Measurements from ENCODE around the gene BRSK1. TPM values are rescaled to one million over a fixed set of nuclear protein-coding genes. Genes with fewer than 3 reads are reported as not detected.
A peak's percentile ranks its signal among the peaks of the same experiment; 100 is the strongest.

Gene BRSK1
- polyA plus RNA-seq, 2 of the 4 experiments (the other 2 are of a cell fraction), result 5.4 to 6.6 TPM

- CTCF ChIA-PET, result interaction anchor here (1.1 to 10.1 kb wide), 13 partner anchors 13 to 201 kb away, joined by 3 to 306 read pairs (median 32); partner anchors contain the start of genes GARIN5B, HSPBP1, KMT5C and TMEM150B
- no peak overlapping the region for H3K4me2 ChIP-seq
- H3K4me3 ChIP-seq, result no peak overlapping the region
- no peak for FAIRE-seq
- TF ChIP-seq RFX5 (IDR thresholded peaks at IDR 0.05) (no peak), HEYL (CRISPR knock-in tag; IDR thresholded peaks at IDR 0.05) (no peak), RCOR1 (IDR thresholded peaks at IDR 0.05; ENCODE audit: low read depth, low read length) (no peak), CTCF (IDR thresholded peaks at IDR 0.05) (no peak), PHF8 (IDR thresholded peaks at IDR 0.05; ENCODE audit: borderline replicate concordance, low read depth) (no peak), ZSCAN20 (CRISPR knock-in tag; IDR thresholded peaks at IDR 0.05) (no peak), TFCP2L1 (CRISPR knock-in tag; IDR thresholded peaks at IDR 0.05) (no peak), KDM5A (IDR thresholded peaks at IDR 0.05) (no peak), SREBF2 (IDR thresholded peaks at IDR 0.05) (no peak), NR3C1 (IDR thresholded peaks at IDR 0.05) (no peak), HOXB5 (CRISPR knock-in tag; IDR thresholded peaks at IDR 0.05) (no peak), BCL3 (IDR thresholded peaks at IDR 0.05) (no peak), ATOH8 (CRISPR knock-in tag; IDR thresholded peaks at IDR 0.05; ENCODE audit: low read depth) (no peak)
- POLR2A ChIA-PET, result no interaction called here
- peaks cover 6% of the 10 kb centered on the region; the same call in 2 of the 3 replicates for H3K4me1 ChIP-seq
- H3K9me3 ChIP-seq, result no peaks in the 10 kb centered on the region
- no peak for ATAC-seq
- no peak overlapping the region for H3K27ac ChIP-seq
- 87% methylated on average over 11 of the region's 11 CpGs for WGBS (ENCODE audit: missing lambda C conversion rate)
- DNase-seq (ENCODE audit: low read depth in 1 of 2, low spot score in 1 of 2), result no peak
Observed at GRCh38 chr19:55303477-55303876, 19.7 kb downstream of the BRSK1 start.

- Histone ChIP-seq H3K4me2 (no peak overlapping the region), H3K4me3 (no peak overlapping the region), H3K27ac (no peak overlapping the region), H3K4me1 (peaks cover 6% of the 10 kb centered on the region; the same call in 2 of the 3 replicates), H3K9me3 (no peaks in the 10 kb centered on the region)
- FAIRE-seq (no peak), DNase-seq (ENCODE audit: low read depth in 1 of 2, low spot score in 1 of 2) (peak; percentile 66 to 85), ATAC-seq (peak; percentile 58 to 80; a peak in 5 of 6 replicates)
- ChIA-PET POLR2A (interaction anchor here (1.0 kb wide), 1 partner anchor 35 kb away, joined by 3 read pairs; no protein-coding TSS in a partner anchor), CTCF (interaction anchor here (0.8 to 10.1 kb wide), 8 partner anchors 12 to 179 kb away, joined by 3 to 306 read pairs (median 12); partner anchors contain the start of genes GARIN5B, KMT5C, TMEM150B and TMEM238)
- WGBS (ENCODE audit: missing lambda C conversion rate), result 86% methylated on average over 22 of the region's 39 CpGs
- TF ChIP-seq ATOH8 (CRISPR knock-in tag; IDR thresholded peaks at IDR 0.05; ENCODE audit: low read depth) (no peak), MAFK (IDR thresholded peaks at IDR 0.05; ENCODE audit: partially characterized antibody) (no peak), POLR2AphosphoS2 (conservative IDR thresholded peaks at IDR 0.05; ENCODE audit: low read length) (no peak)
Observed at GRCh38 chr19:55304279-55304978, 20.6 kb downstream of the BRSK1 start.

GRCh38 chr19:55304980-55305379 is 21.2 kb downstream of the BRSK1 start:
- no peak overlapping the region for H3K27ac ChIP-seq
- DNase-seq (ENCODE audit: low read depth in 1 of 2, low spot score in 1 of 2), result no peak
- peaks cover 6% of the 10 kb centered on the region; the same call in 2 of the 3 replicates for H3K4me1 ChIP-seq
- no peaks in the 10 kb centered on the region for H3K9me3 ChIP-seq
- ChIA-PET POLR2A (interaction anchor here (1.0 kb wide), 1 partner anchor 34 kb away, joined by 3 read pairs; no protein-coding TSS in a partner anchor), CTCF (interaction anchor here (0.8 to 10.1 kb wide), 6 partner anchors 13 to 178 kb away, joined by 3 to 306 read pairs (median 10); partner anchors contain the start of genes KMT5C, TMEM150B and TMEM238)
- TF ChIP-seq CHD2 (IDR thresholded peaks at IDR 0.05; ENCODE audit: low read length, partially characterized antibody), result no peak
- no peak for TF ChIP-seq NFE2L2 (conservative IDR thresholded peaks at IDR 0.05; ENCODE audit: low read length)
- TF ChIP-seq EHMT2 (IDR thresholded peaks at IDR 0.05; ENCODE audit: low read depth), result no peak
- no peak for TF ChIP-seq EP300 (IDR thresholded peaks at IDR 0.05)
- no peak for TF ChIP-seq CHD4 (IDR thresholded peaks at IDR 0.05; ENCODE audit: borderline replicate concordance)
- TF ChIP-seq ZC3H11A (IDR thresholded peaks at IDR 0.05), result no peak
- no peak for TF ChIP-seq ESRRA (IDR thresholded peaks at IDR 0.05; ENCODE audit: borderline replicate concordance, low read length)
- no peak overlapping the region for H3K4me3 ChIP-seq
- no peak for FAIRE-seq
- 79% methylated on average over 14 of the region's 14 CpGs for WGBS (ENCODE audit: missing lambda C conversion rate)
- no peak overlapping the region for H3K4me2 ChIP-seq
- ATAC-seq, result peak in 1 of 2 experiments; percentile 1; a peak in 1 of 6 replicates

Measured in A549 (cell line).